ENCODE data around the gene TEKT3. TPM values are rescaled to one million over a fixed set of nuclear protein-coding genes. Genes with fewer than 3 reads are reported as not detected.

TEKT3 gene
- total RNA-seq, 1 donor, result 0.36 TPM

GRCh38 chr17:15257258-15257788 is 84.1 kb downstream of the TEKT3 start:
- Histone ChIP-seq H4K20me1 (ENCODE audit: insufficient read depth, low read length) (peaks cover 55% of the 10 kb centered on the region), H3K79me2 (ENCODE audit: insufficient read depth, low read length) (peaks cover 85% of the 10 kb centered on the region), H3K27me3 (ENCODE audit: insufficient read depth, low read length) (no peaks in the 10 kb centered on the region), H3K36me3 (ENCODE audit: insufficient read depth, low read length) (peaks cover 50% of the 10 kb centered on the region), H3K4me3 (ENCODE audit: insufficient read depth, low read length) (peak overlapping the region; percentile 14), H2AFZ (ENCODE audit: low read length) (no peak overlapping the region), H3K4me2 (ENCODE audit: insufficient read depth, low read length) (peak overlapping the region; percentile 58), H3K27ac (ENCODE audit: low read depth, low read length) (peak overlapping the region; percentile 31), H3K4me1 (ENCODE audit: insufficient read depth, low read length) (peaks cover 35% of the 10 kb centered on the region), H3K9me3 (ENCODE audit: low read depth, low read length) (no peaks in the 10 kb centered on the region)
- TF ChIP-seq CTCF (IDR thresholded peaks at IDR 0.05; ENCODE audit: extremely low read depth, low read depth, low read length), result peak; percentile 94
- peak; percentile 93 for DNase-seq (ENCODE audit: insufficient read length, low spot score, missing footprints)

- Histone ChIP-seq H3K27me3 (ENCODE audit: insufficient read depth, low read length) (no peaks in the 10 kb centered on the region), H2AFZ (ENCODE audit: low read length) (no peak overlapping the region), H3K27ac (ENCODE audit: low read depth, low read length) (peak overlapping the region; percentile 27), H3K4me1 (ENCODE audit: insufficient read depth, low read length) (peaks cover 35% of the 10 kb centered on the region), H4K20me1 (ENCODE audit: insufficient read depth, low read length) (peaks cover 59% of the 10 kb centered on the region), H3K4me2 (ENCODE audit: insufficient read depth, low read length) (peak overlapping the region; percentile 58), H3K79me2 (ENCODE audit: insufficient read depth, low read length) (peaks cover 85% of the 10 kb centered on the region), H3K36me3 (ENCODE audit: insufficient read depth, low read length) (peaks cover 54% of the 10 kb centered on the region), H3K9me3 (ENCODE audit: low read depth, low read length) (no peaks in the 10 kb centered on the region), H3K4me3 (ENCODE audit: insufficient read depth, low read length) (peak overlapping the region; percentile 14)
- DNase-seq (ENCODE audit: insufficient read length, low spot score, missing footprints), result no peak
- TF ChIP-seq CTCF (IDR thresholded peaks at IDR 0.05; ENCODE audit: extremely low read depth, low read depth, low read length), result no peak
Measured at GRCh38 chr17:15256689-15257088, 84.7 kb downstream of the TEKT3 start.

GRCh38 chr17:15255713-15256454 is 85.5 kb downstream of the TEKT3 start:
- H3K4me1 ChIP-seq (ENCODE audit: insufficient read depth, low read length), result peaks cover 35% of the 10 kb centered on the region
- H3K27me3 ChIP-seq (ENCODE audit: insufficient read depth, low read length), result no peaks in the 10 kb centered on the region

More at GRCh38 chr17:15255713-15256454, 85.5 kb downstream of the TEKT3 start:
- H3K4me3 ChIP-seq (ENCODE audit: insufficient read depth, low read length), result no peak overlapping the region
- H4K20me1 ChIP-seq (ENCODE audit: insufficient read depth, low read length), result peaks cover 67% of the 10 kb centered on the region
- TF ChIP-seq CTCF (IDR thresholded peaks at IDR 0.05; ENCODE audit: extremely low read depth, low read depth, low read length), result no peak
- H3K79me2 ChIP-seq (ENCODE audit: insufficient read depth, low read length), result peaks cover 85% of the 10 kb centered on the region
- peak overlapping the region; percentile 1 for H3K4me2 ChIP-seq (ENCODE audit: insufficient read depth, low read length)
- peak; percentile 91 for DNase-seq (ENCODE audit: insufficient read length, low spot score, missing footprints)
- no peaks in the 10 kb centered on the region for H3K9me3 ChIP-seq (ENCODE audit: low read depth, low read length)
- peaks cover 61% of the 10 kb centered on the region for H3K36me3 ChIP-seq (ENCODE audit: insufficient read depth, low read length)
- no peak overlapping the region for H2AFZ ChIP-seq (ENCODE audit: low read length)
- peak overlapping the region; percentile 23 for H3K27ac ChIP-seq (ENCODE audit: low read depth, low read length)

Small RNA genes lying within 50 kb of the gene (small RNA-seq; reads per million reads assigned to genes)
- not detected for gene RNU6-799P

Other genes with a start within 250 kb of the TEKT3 start
- 151 and 163 TPM in 2 replicates for gene PMP22, start 76.3 kb downstream of the TEKT3 start, total RNA-seq
- gene CDRT4, start 126.0 kb upstream of the TEKT3 start, total RNA-seq, result 2.7 and 3.3 TPM in 2 replicates
- gene TVP23C, start 221.9 kb upstream of the TEKT3 start, total RNA-seq, result 24.8 and 38.4 TPM in 2 replicates

Data from osteoblast (primary cell).